ENCODE measurements around the gene SNX8. TPM values are rescaled to one million over a fixed set of nuclear protein-coding genes. Genes with fewer than 3 reads are reported as not detected.
"Not testable (repeated sequence)": the region's sequence is repeated elsewhere in the genome, so short reads cannot be mapped to it uniquely, and the experiment has no call there.

Gene SNX8
- total RNA-seq, 2 experiments from 2014 or later: 28.3 to 35.8 TPM

- peaks cover 11% of the 10 kb centered on the region for H3K4me1 Mint-ChIP-seq (ENCODE audit: low read depth)
- H3K27ac Mint-ChIP-seq: not testable (repeated sequence)
These were observed 10.7 kb downstream of the SNX8 start for GRCh38 chr7:2303520-2303919.

GRCh38 chr7:2302743-2303397, 11.4 kb downstream of the SNX8 start:
- H3K4me1 Mint-ChIP-seq (ENCODE audit: low read depth): peaks cover 11% of the 10 kb centered on the region
- DNase-seq; H3K9me3 Mint-ChIP-seq (ENCODE audit: insufficient read depth); H3K4me3 Mint-ChIP-seq; H3K27me3 Mint-ChIP-seq (ENCODE audit: low read depth); H3K36me3 Mint-ChIP-seq (ENCODE audit: low read depth); POLR2A ChIA-PET; CTCF ChIA-PET; H3K27ac Mint-ChIP-seq; ATAC-seq: not testable (repeated sequence)

More at GRCh38 chr7:2303520-2303919, 10.7 kb downstream of the SNX8 start:
- H3K27me3 Mint-ChIP-seq (ENCODE audit: low read depth); H3K4me3 Mint-ChIP-seq; H3K36me3 Mint-ChIP-seq (ENCODE audit: low read depth); CTCF ChIA-PET; ATAC-seq; H3K9me3 Mint-ChIP-seq (ENCODE audit: insufficient read depth); POLR2A ChIA-PET; DNase-seq: not testable (repeated sequence)

GRCh38 chr7:2301511-2301863, 12.8 kb downstream of the SNX8 start:
- no peaks in the 10 kb centered on the region for H3K27me3 Mint-ChIP-seq (ENCODE audit: low read depth)
- POLR2A ChIA-PET: no interaction called here
- CTCF ChIA-PET: interaction anchor here (0.6 kb wide), 1 partner anchor 10 kb away, joined by 4 read pairs; no protein-coding TSS in a partner anchor
- H3K9me3 Mint-ChIP-seq (ENCODE audit: insufficient read depth): no peaks in the 10 kb centered on the region
- H3K4me3 Mint-ChIP-seq: no peak overlapping the region
- DNase-seq (no peak), ATAC-seq (no peak)
- no peaks in the 10 kb centered on the region for H3K36me3 Mint-ChIP-seq (ENCODE audit: low read depth)
- H3K27ac Mint-ChIP-seq: no peak overlapping the region
- peaks cover 8% of the 10 kb centered on the region for H3K4me1 Mint-ChIP-seq (ENCODE audit: low read depth)

- ChIA-PET POLR2A (interaction anchor here (0.7 kb wide), 1 partner anchor 10 kb away, joined by 6 read pairs; no protein-coding TSS in a partner anchor), CTCF (no interaction called here)
- DNase-seq (no peak), ATAC-seq (no peak)
- H3K4me1 Mint-ChIP-seq (ENCODE audit: low read depth): peaks cover 8% of the 10 kb centered on the region
- H3K4me3 Mint-ChIP-seq: no peak overlapping the region
- H3K9me3 Mint-ChIP-seq (ENCODE audit: insufficient read depth): no peaks in the 10 kb centered on the region
- no peaks in the 10 kb centered on the region for H3K36me3 Mint-ChIP-seq (ENCODE audit: low read depth)
- no peak overlapping the region for H3K27ac Mint-ChIP-seq
- H3K27me3 Mint-ChIP-seq (ENCODE audit: low read depth): no peaks in the 10 kb centered on the region
These were observed 14.2 kb downstream of the SNX8 start for GRCh38 chr7:2299870-2300512.

- CTCF ChIA-PET: no interaction called here
- no peak overlapping the region for H3K4me3 Mint-ChIP-seq
- no peak overlapping the region for H3K27ac Mint-ChIP-seq
- H3K9me3 Mint-ChIP-seq (ENCODE audit: insufficient read depth): no peaks in the 10 kb centered on the region
- peaks cover 8% of the 10 kb centered on the region for H3K4me1 Mint-ChIP-seq (ENCODE audit: low read depth)
- H3K36me3 Mint-ChIP-seq (ENCODE audit: low read depth): no peaks in the 10 kb centered on the region
- ATAC-seq: no peak
- H3K27me3 Mint-ChIP-seq (ENCODE audit: low read depth): no peaks in the 10 kb centered on the region
- POLR2A ChIA-PET: interaction anchor here (0.6 kb wide), 1 partner anchor 150 kb away, joined by 3 read pairs; no protein-coding TSS in a partner anchor
- no peak for DNase-seq
These were observed 15.0 kb downstream of the SNX8 start for GRCh38 chr7:2299131-2299829.

GRCh38 chr7:2296832-2297231, 17.4 kb downstream of the SNX8 start:
- DNase-seq (no peak), ATAC-seq (no peak)
- H3K27me3 Mint-ChIP-seq (ENCODE audit: low read depth): no peaks in the 10 kb centered on the region
- peaks cover 8% of the 10 kb centered on the region for H3K4me1 Mint-ChIP-seq (ENCODE audit: low read depth)
- H3K36me3 Mint-ChIP-seq (ENCODE audit: low read depth): no peaks in the 10 kb centered on the region
- CTCF ChIA-PET: no interaction called here
- no peak overlapping the region for H3K4me3 Mint-ChIP-seq
- H3K27ac Mint-ChIP-seq: no peak overlapping the region
- no peaks in the 10 kb centered on the region for H3K9me3 Mint-ChIP-seq (ENCODE audit: insufficient read depth)
- POLR2A ChIA-PET: no interaction called here

- Mint-ChIP-seq H3K27me3 (ENCODE audit: low read depth) (no peaks in the 10 kb centered on the region), H3K27ac (no peak overlapping the region), H3K9me3 (ENCODE audit: insufficient read depth) (no peaks in the 10 kb centered on the region), H3K36me3 (ENCODE audit: low read depth) (no peaks in the 10 kb centered on the region), H3K4me3 (no peak overlapping the region), H3K4me1 (ENCODE audit: low read depth) (peaks cover 8% of the 10 kb centered on the region)
- ChIA-PET POLR2A (no interaction called here), CTCF (no interaction called here)
- DNase-seq: no peak
- no peak for ATAC-seq
These were observed 18.2 kb downstream of the SNX8 start for GRCh38 chr7:2295936-2296620.

GRCh38 chr7:2290877-2291276, 23.4 kb downstream of the SNX8 start:
- no peak for ATAC-seq
- H3K27ac Mint-ChIP-seq: no peak overlapping the region
- H3K4me3 Mint-ChIP-seq: no peak overlapping the region
- ChIA-PET CTCF (interaction anchor here (0.6 kb wide), 1 partner anchor 10 kb away, joined by 4 read pairs; no protein-coding TSS in a partner anchor), POLR2A (interaction anchor here (0.6 kb wide), 1 partner anchor 36 kb away, joined by 4 read pairs; no protein-coding TSS in a partner anchor)
- H3K4me1 Mint-ChIP-seq (ENCODE audit: low read depth): no peaks in the 10 kb centered on the region
- no peaks in the 10 kb centered on the region for H3K9me3 Mint-ChIP-seq (ENCODE audit: insufficient read depth)
- H3K36me3 Mint-ChIP-seq (ENCODE audit: low read depth): no peaks in the 10 kb centered on the region
- no peaks in the 10 kb centered on the region for H3K27me3 Mint-ChIP-seq (ENCODE audit: low read depth)
- no peak for DNase-seq

- Mint-ChIP-seq H3K4me3 (no peak overlapping the region), H3K9me3 (ENCODE audit: insufficient read depth) (no peaks in the 10 kb centered on the region), H3K27me3 (ENCODE audit: low read depth) (no peaks in the 10 kb centered on the region), H3K4me1 (ENCODE audit: low read depth) (no peaks in the 10 kb centered on the region), H3K27ac (no peak overlapping the region), H3K36me3 (ENCODE audit: low read depth) (no peaks in the 10 kb centered on the region)
- DNase-seq (no peak), ATAC-seq (no peak)
- CTCF ChIA-PET: no interaction called here
- POLR2A ChIA-PET: no interaction called here
These were observed 24.6 kb downstream of the SNX8 start for GRCh38 chr7:2289621-2290020.

- Mint-ChIP-seq H3K36me3 (ENCODE audit: low read depth) (no peaks in the 10 kb centered on the region), H3K4me3 (no peak overlapping the region), H3K9me3 (ENCODE audit: insufficient read depth) (no peaks in the 10 kb centered on the region), H3K4me1 (ENCODE audit: low read depth) (no peaks in the 10 kb centered on the region), H3K27me3 (ENCODE audit: low read depth) (no peaks in the 10 kb centered on the region), H3K27ac (no peak overlapping the region)
- DNase-seq (no peak), ATAC-seq (no peak)
- CTCF ChIA-PET: no interaction called here
- POLR2A ChIA-PET: no interaction called here
These were observed 25.1 kb downstream of the SNX8 start for GRCh38 chr7:2289111-2289586.

- Mint-ChIP-seq H3K9me3 (ENCODE audit: insufficient read depth) (no peaks in the 10 kb centered on the region), H3K4me1 (ENCODE audit: low read depth) (no peaks in the 10 kb centered on the region), H3K4me3 (no peak overlapping the region), H3K36me3 (ENCODE audit: low read depth) (no peaks in the 10 kb centered on the region), H3K27ac (no peak overlapping the region), H3K27me3 (ENCODE audit: low read depth) (no peaks in the 10 kb centered on the region)
- ATAC-seq (no peak), DNase-seq (no peak)
- CTCF ChIA-PET: no interaction called here
- POLR2A ChIA-PET: no interaction called here
These were observed 25.7 kb downstream of the SNX8 start for GRCh38 chr7:2288503-2288902.

GRCh38 chr7:2287745-2288144, 26.5 kb downstream of the SNX8 start:
- ChIA-PET POLR2A (no interaction called here), CTCF (no interaction called here)
- Mint-ChIP-seq H3K27me3 (ENCODE audit: low read depth) (no peaks in the 10 kb centered on the region), H3K36me3 (ENCODE audit: low read depth) (no peaks in the 10 kb centered on the region), H3K4me3 (no peak overlapping the region), H3K27ac (no peak overlapping the region), H3K4me1 (ENCODE audit: low read depth) (no peaks in the 10 kb centered on the region), H3K9me3 (ENCODE audit: insufficient read depth) (no peaks in the 10 kb centered on the region)
- ATAC-seq (no peak), DNase-seq (no peak)
